CD4-positive, alpha-beta T cell (primary cell): ENCODE measurements around the gene ARSK. TPM values are rescaled to one million over a fixed set of nuclear protein-coding genes. Genes with fewer than 3 reads are reported as not detected.
"Not testable (repeated sequence)": the region's sequence is repeated elsewhere in the genome, so short reads cannot be mapped to it uniquely, and the experiment has no call there.

ENCODE experiments used
- ATAC-seq: fragments of 200-7000 bp; cut with Tn5 transposase; one replicate; pipeline ENCODE4 v1.10.0; 2022; ENCODE audit warnings: mild to moderate bottlenecking; ENCODE audit not compliant: poor library complexity
- CTCF ChIA-PET: fragments of 350-600 bp; sonication (Branson Sonifier 250); formaldehyde crosslinking; loops from one replicate; lab custom pipeline; 2021; ENCODE audit warnings: antibody characterized with exemption, inconsistent platforms; lab: Charles Lee
- POLR2A ChIA-PET: fragments of 350-600 bp; sonication (Branson Sonifier 250); formaldehyde crosslinking; loops from one replicate; lab custom pipeline; 2021; ENCODE audit warnings: antibody characterized with exemption, inconsistent platforms; lab: Charles Lee
- DNase-seq, 14 experiments: peaks; one replicate each; pipeline ENCODE4 v3.0.0-alpha.2; 2013 to 2020; ENCODE audit warnings: mixed read lengths in 2 of 14
- H3K27ac ChIP-seq, 2 donors: one replicate each; pipeline versions ENCODE4 v1.5.1 to v1.7.0; 2013; ENCODE audit warnings: low read length in 2 of 2, low read depth in 1 of 2, mild to moderate bottlenecking in 1 of 2
- H3K27me3 ChIP-seq, 2 experiments: 1 replicate in 1 of 2; 2 replicates in 1 of 2; pipeline versions ENCODE4 v1.6.1 to v1.7.0; 2013; ENCODE audit warnings: low read length in 2 of 2, control low read depth in 1 of 2, mild to moderate bottlenecking in 1 of 2, moderate library complexity in 1 of 2; ENCODE audit not compliant: insufficient read depth in 2 of 2, control insufficient read depth in 1 of 2
- H3K36me3 ChIP-seq: one replicate; pipeline ENCODE4 v1.6.1; 2013; ENCODE audit warnings: low read length, control low read depth; ENCODE audit not compliant: insufficient read depth
- H3K4me1 ChIP-seq: one replicate; pipeline ENCODE4 v1.6.1; 2013; ENCODE audit warnings: low read length, control low read depth; ENCODE audit not compliant: insufficient read depth
- H3K4me3 ChIP-seq: one replicate; pipeline ENCODE4 v1.5.1; 2013; ENCODE audit warnings: mild to moderate bottlenecking, low read length, moderate library complexity
- H3K9me3 ChIP-seq, 2 experiments: 1 replicate in 1 of 2; 2 replicates in 1 of 2; pipeline versions ENCODE4 v1.6.1 to v1.7.0; 2013; ENCODE audit warnings: low read length in 2 of 2, mild to moderate bottlenecking in 2 of 2, control low read depth in 1 of 2, moderate library complexity in 1 of 2; ENCODE audit not compliant: control insufficient read depth in 1 of 2, insufficient read depth in 1 of 2
- H3K27ac Mint-ChIP-seq: one replicate; pipeline ENCODE4 v1.8.0; 2020; ENCODE audit warnings: mixed read lengths
- H3K27me3 Mint-ChIP-seq: one replicate; pipeline ENCODE4 v1.8.0; 2021; ENCODE audit warnings: mixed read lengths
- H3K36me3 Mint-ChIP-seq: one replicate; pipeline ENCODE4 v1.8.0; 2021; ENCODE audit warnings: low read depth, mixed read lengths
- H3K4me1 Mint-ChIP-seq: one replicate; pipeline ENCODE4 v1.8.0; 2021; ENCODE audit warnings: low read depth, mixed read lengths
- H3K4me3 Mint-ChIP-seq: one replicate; pipeline ENCODE4 v1.8.0; 2020; ENCODE audit warnings: mild to moderate bottlenecking, mixed read lengths
- H3K9me3 Mint-ChIP-seq: one replicate; pipeline ENCODE4 v1.8.0; 2020; ENCODE audit warnings: mixed read lengths
- intact Hi-C, 2 experiments: fragments of 100-400 bp; cut with DNase I in 1 of 2; cut with micrococcal nuclease in 1 of 2; formaldehyde crosslinking; loops; one replicate each; pipeline versions ENCODE4 v1.15.1 to v1.9.0; 2023 to 2025; cut with DNase I, micrococcal nuclease
- total RNA-seq, 174 experiments: library from RNA in 2 of 174; stranded (reverse) in 2 of 174; gene quantifications; one replicate each; pipeline ENCODE4 v1.2.3 and lab custom pipeline; 2021 to 2026
- TF ChIP-seq, protein P1 (sequence below): fragments of 200-600 bp; IDR thresholded peaks from one replicate; pipeline ENCODE4 v1.8.0; 2022; ENCODE audit warnings: antibody characterized with exemption, mild to moderate bottlenecking

Gene ARSK
- total RNA-seq, 2 experiments from 2014 or later = 2.2 to 2.7 TPM

DNA sequence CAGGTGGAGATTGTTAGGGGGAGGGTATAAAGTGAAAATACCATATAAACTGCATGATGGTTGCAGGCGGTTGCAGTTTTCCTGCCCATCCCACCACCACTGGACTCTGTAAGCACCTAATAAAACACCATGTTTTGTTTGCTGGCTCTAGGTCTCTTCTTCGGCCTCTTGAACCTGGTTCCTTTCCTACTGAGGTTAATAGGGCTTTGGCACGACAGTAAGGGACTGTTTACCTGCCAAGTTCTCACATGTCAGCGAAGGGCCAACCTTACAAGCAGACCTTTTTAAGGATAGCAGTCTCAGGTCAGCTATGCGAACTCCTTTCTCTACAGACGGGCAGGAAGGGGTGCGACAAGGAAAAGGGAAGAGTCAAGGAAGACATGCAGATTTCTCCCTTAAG lies 88.3 kb downstream of the ARSK start:
- H3K27ac Mint-ChIP-seq = no peak overlapping the region

DNA sequence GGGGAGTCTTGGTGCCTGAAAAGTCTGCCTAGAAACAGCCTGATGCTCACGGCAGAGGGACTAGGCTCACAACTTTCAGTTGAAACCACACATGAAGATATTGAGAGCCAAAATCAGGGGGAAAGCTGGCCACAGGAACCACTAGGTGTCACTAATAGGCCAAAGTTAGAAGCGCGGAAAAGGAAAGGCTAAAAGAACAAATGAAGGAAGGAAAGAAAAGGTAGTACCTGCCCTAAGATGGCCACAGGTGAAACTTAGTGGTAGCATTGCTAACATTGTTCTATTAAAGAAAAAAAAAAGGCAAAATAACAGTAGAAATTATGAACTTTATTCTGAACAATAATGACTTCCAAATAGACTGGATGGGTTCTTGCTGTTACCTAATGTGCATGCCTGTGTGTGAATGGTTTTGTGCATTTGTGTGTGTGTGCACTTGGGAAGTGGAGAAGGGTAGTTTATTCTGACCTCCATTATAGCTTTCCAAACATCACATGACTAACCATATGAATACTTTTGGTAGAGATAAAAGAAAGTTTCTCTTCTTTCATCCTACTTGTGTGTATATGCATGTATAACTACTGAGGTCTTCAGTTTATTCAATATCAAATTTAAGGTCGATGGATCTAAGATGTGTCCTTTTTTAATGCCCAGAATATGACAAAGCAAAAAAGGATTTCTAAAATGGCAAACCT lies 89.6 kb downstream of the ARSK start:
- CTCF ChIA-PET = interaction anchor here (0.9 to 2.4 kb wide), 6 partner anchors 13 to 202 kb away, joined by 3 to 14 read pairs (median 8); no protein-coding TSS in a partner anchor
- Histone ChIP-seq H3K27me3 (no peaks in the 10 kb centered on the region), H3K4me1 (peaks cover 18% of the 10 kb centered on the region), H3K4me3 (no peak overlapping the region), H3K27ac (peak overlapping the region in 1 of 2 donors; percentile 12), H3K9me3 (no peaks in the 10 kb centered on the region), H3K36me3 (no peaks in the 10 kb centered on the region)
- Mint-ChIP-seq H3K36me3 (no peaks in the 10 kb centered on the region), H3K9me3 (no peaks in the 10 kb centered on the region), H3K4me1 (peaks cover 43% of the 10 kb centered on the region), H3K4me3 (peak overlapping the region; percentile 65), H3K27me3 (no peaks in the 10 kb centered on the region), H3K27ac (peak overlapping the region; percentile 68)
- POLR2A ChIA-PET = interaction anchor here (0.9 to 2.2 kb wide), 7 partner anchors 13 to 199 kb away, joined by 3 to 5 read pairs (median 4); partner anchors contain the start of genes ARSK, GPR150 and SKIC3
- intact Hi-C loops = loop anchor here (1.0 to 5.0 kb wide), 9 partner anchors 12 to 693 kb away; partner anchors contain the start of genes ARSK (in 1 of the 2), ELL2 (in 1 of the 2), GLRX (in 1 of the 2) and SKIC3 (in 1 of the 2)
- peak in 13 of 14 experiments; percentile 12 to 77 (median 25) for DNase-seq
- TF ChIP-seq, protein P1, sequence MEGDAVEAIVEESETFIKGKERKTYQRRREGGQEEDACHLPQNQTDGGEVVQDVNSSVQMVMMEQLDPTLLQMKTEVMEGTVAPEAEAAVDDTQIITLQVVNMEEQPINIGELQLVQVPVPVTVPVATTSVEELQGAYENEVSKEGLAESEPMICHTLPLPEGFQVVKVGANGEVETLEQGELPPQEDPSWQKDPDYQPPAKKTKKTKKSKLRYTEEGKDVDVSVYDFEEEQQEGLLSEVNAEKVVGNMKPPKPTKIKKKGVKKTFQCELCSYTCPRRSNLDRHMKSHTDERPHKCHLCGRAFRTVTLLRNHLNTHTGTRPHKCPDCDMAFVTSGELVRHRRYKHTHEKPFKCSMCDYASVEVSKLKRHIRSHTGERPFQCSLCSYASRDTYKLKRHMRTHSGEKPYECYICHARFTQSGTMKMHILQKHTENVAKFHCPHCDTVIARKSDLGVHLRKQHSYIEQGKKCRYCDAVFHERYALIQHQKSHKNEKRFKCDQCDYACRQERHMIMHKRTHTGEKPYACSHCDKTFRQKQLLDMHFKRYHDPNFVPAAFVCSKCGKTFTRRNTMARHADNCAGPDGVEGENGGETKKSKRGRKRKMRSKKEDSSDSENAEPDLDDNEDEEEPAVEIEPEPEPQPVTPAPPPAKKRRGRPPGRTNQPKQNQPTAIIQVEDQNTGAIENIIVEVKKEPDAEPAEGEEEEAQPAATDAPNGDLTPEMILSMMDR = peak; percentile 74
- no peak for ATAC-seq

More for the DNA sequence above, 88.3 kb downstream of the ARSK start:
- intact Hi-C loops = no loop called here
- peaks cover 18% of the 10 kb centered on the region for H3K4me1 ChIP-seq
- TF ChIP-seq, protein P1 = no peak
- no peaks in the 10 kb centered on the region for H3K27me3 ChIP-seq
- ChIA-PET POLR2A (interaction anchor here (2.2 kb wide), 1 partner anchor 22 kb away, joined by 5 read pairs; no protein-coding TSS in a partner anchor), CTCF (interaction anchor here (1.4 to 2.4 kb wide), 2 partner anchors 21 kb away, joined by 9 to 10 read pairs; no protein-coding TSS in a partner anchor)
- ATAC-seq = no peak
- no peaks in the 10 kb centered on the region for H3K9me3 ChIP-seq
- H3K36me3 ChIP-seq = no peaks in the 10 kb centered on the region
- no peak overlapping the region for H3K4me3 ChIP-seq
- H3K9me3 Mint-ChIP-seq = no peaks in the 10 kb centered on the region
- H3K36me3 Mint-ChIP-seq = no peaks in the 10 kb centered on the region
- H3K4me3 Mint-ChIP-seq = no peak overlapping the region
- no peaks in the 10 kb centered on the region for H3K27me3 Mint-ChIP-seq
- no peak overlapping the region for H3K27ac ChIP-seq
- no peak for DNase-seq
- H3K4me1 Mint-ChIP-seq = peaks cover 36% of the 10 kb centered on the region

DNA sequence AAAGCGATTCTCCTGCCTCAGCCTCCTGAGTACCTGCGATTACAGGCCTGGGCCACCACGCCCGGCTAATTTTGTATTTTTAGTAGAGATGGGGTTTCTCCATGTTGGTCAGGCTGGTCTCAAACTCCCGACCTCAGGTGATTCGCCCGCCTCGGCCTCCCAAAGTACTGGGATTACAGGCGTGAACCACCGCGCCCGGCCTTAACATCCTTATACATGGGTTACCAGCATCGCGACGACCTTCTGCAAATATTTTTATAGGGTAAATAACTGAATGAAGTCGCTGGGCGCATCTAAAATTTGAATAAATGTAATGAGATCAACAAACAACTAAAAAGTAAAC lies 91.3 kb downstream of the ARSK start:
- H3K27me3 Mint-ChIP-seq, DNase-seq, H3K36me3 ChIP-seq, H3K36me3 Mint-ChIP-seq, H3K9me3 Mint-ChIP-seq, ATAC-seq, H3K27me3 ChIP-seq, H3K9me3 ChIP-seq: not testable (repeated sequence)
- Mint-ChIP-seq H3K4me3 (peak overlapping the region; percentile 88), H3K4me1 (peaks cover 51% of the 10 kb centered on the region), H3K27ac (peak overlapping the region; percentile 68)
- peak overlapping the region; percentile 74 for H3K4me3 ChIP-seq
- POLR2A ChIA-PET = interaction anchor here (0.6 to 2.8 kb wide), 16 partner anchors 11 to 1016 kb away, joined by 3 to 87 read pairs (median 6); partner anchors contain the start of genes ARSK, CAST, ELL2 and GLRX
- intact Hi-C loops = loop anchor here (5.0 kb wide), 4 partner anchors 94 to 691 kb away; partner anchors contain the start of genes ELL2 (in 1 of the 2), GLRX (in 1 of the 2) and SKIC3 (in 1 of the 2)
- CTCF ChIA-PET = interaction anchor here (0.9 to 2.1 kb wide), 10 partner anchors 14 to 1222 kb away, joined by 3 to 13 read pairs (median 4); partner anchors contain the start of genes ARSK, GLRX, GPR150 and SKIC3
- H3K27ac ChIP-seq = peak overlapping the region; percentile 16 to 71
- peaks cover 18% of the 10 kb centered on the region for H3K4me1 ChIP-seq
